Measurements from ENCODE around the gene SEMG2. TPM values are rescaled to one million over a fixed set of nuclear protein-coding genes. Genes with fewer than 3 reads are reported as not detected.

SEMG2 gene
- total and polyA plus RNA-seq, 2 of the 13 experiments (the other 11 are each of a cell fraction or from before 2014, with no cell fraction given) = not detected

DNA sequence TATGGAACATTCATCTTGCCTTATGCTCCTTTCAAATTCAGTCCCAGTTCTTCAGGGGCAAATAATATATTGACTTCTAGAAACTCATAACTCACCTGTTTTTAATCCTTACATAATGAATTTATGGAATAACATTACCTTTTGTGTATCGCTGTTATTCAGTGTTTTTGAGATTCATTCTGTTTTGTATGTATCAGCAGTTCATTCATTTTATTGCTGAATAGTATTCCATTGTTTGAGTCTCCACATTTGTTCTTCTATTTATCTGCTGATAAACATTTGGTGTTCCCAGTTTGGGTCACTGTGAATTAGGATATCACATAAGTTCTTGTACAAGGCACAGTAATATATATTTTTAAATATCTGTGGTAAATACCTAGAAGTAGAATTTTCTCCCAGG, 5.1 kb downstream of the SEMG2 start:
- Histone ChIP-seq H3K4me3 (replicated peaks in 1 of 3; ENCODE audit: insufficient read depth in 1 of 3, low read depth in 2 of 3, low read length in 3 of 3) (no peak overlapping the region), H2AFZ (ENCODE audit: low read length) (no peak overlapping the region), H3K4me1 (ENCODE audit: insufficient read depth, low read length) (no peaks in the 10 kb centered on the region), H4K20me1 (ENCODE audit: insufficient read depth, low read length) (no peaks in the 10 kb centered on the region), H3K27me3 (ENCODE audit: control insufficient read depth in 1 of 2, insufficient read depth in 2 of 2, low read length in 2 of 2) (peaks cover 2 to 10% of the 10 kb centered on the region in 2 experiments; a peak in 4 of 5 replicates), H3K9me3 (ENCODE audit: low read length) (no peaks in the 10 kb centered on the region), H3K4me2 (ENCODE audit: low read depth, low read length) (no peak overlapping the region), H3K36me3 (replicated peaks in 1 of 2; ENCODE audit: control insufficient read depth in 1 of 2, insufficient read depth in 2 of 2, low read length in 2 of 2) (no peaks in the 10 kb centered on the region), H3K27ac (ENCODE audit: extremely low read length, insufficient read depth, low read length) (no peak overlapping the region), H3K79me2 (ENCODE audit: insufficient read depth, low read length) (no peaks in the 10 kb centered on the region), H3K9ac (ENCODE audit: insufficient read depth, low read depth, low read length) (no peak overlapping the region)
- no TSS peak for BruUV-seq (replicated peaks)
- intact Hi-C loops (cut with micrococcal nuclease; ENCODE audit: unreplicated experiment) = no loop called here
- no peak for ATAC-seq
- 0% methylated on average over 1 of the region's 1 CpG for WGBS (ENCODE audit: low lambda C conversion rate)
- TF ChIP-seq MAFK (conservative IDR thresholded peaks at IDR 0.05 in 1 of 2, IDR thresholded peaks at IDR 0.05 in 1 of 2; ENCODE audit: low read length in 2 of 2) = peak in 1 of 2 experiments; percentile 69; a peak in 2 of 4 replicates
- TF ChIP-seq, protein P1, sequence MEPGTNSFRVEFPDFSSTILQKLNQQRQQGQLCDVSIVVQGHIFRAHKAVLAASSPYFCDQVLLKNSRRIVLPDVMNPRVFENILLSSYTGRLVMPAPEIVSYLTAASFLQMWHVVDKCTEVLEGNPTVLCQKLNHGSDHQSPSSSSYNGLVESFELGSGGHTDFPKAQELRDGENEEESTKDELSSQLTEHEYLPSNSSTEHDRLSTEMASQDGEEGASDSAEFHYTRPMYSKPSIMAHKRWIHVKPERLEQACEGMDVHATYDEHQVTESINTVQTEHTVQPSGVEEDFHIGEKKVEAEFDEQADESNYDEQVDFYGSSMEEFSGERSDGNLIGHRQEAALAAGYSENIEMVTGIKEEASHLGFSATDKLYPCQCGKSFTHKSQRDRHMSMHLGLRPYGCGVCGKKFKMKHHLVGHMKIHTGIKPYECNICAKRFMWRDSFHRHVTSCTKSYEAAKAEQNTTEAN (CRISPR knock-in tag; conservative IDR thresholded peaks at IDR 0.05) = no peak
- TF ChIP-seq ZC3H13 (CRISPR knock-in tag; IDR thresholded peaks at IDR 0.05) = no peak
- peak; percentile 55; the same call in 1 of the 2 replicates for TF ChIP-seq MAFF (IDR thresholded peaks at IDR 0.05; ENCODE audit: low read depth, low read length)
- ChIA-PET POLR2A (no interaction called here), CTCF (ENCODE audit: low intra/inter-chr PET ratio, low total read pairs) (no interaction called here)
- DNase-seq (ENCODE audit: low spot score) = no peak
- in situ Hi-C loops (cut with HindIII; ENCODE audit: extremely low pct_ligation_motif_present, low pct_unique_long_range_greater_than_20kb) = no loop called here
- FAIRE-seq = no peak

- DNase-seq (ENCODE audit: low spot score) (peak; percentile 26), ATAC-seq (peak; percentile 68), FAIRE-seq (no peak)
- Histone ChIP-seq H3K27ac (ENCODE audit: extremely low read length, insufficient read depth, low read length) (no peak overlapping the region), H3K9me3 (ENCODE audit: low read length) (no peaks in the 10 kb centered on the region), H3K9ac (ENCODE audit: insufficient read depth, low read depth, low read length) (no peak overlapping the region), H3K4me1 (ENCODE audit: insufficient read depth, low read length) (no peaks in the 10 kb centered on the region), H3K4me3 (replicated peaks in 1 of 3; ENCODE audit: insufficient read depth in 1 of 3, low read depth in 2 of 3, low read length in 3 of 3) (peak overlapping the region in 1 of 3 experiments; percentile 6; a peak in 1 of 6 replicates), H3K79me2 (ENCODE audit: insufficient read depth, low read length) (no peaks in the 10 kb centered on the region), H2AFZ (ENCODE audit: low read length) (no peak overlapping the region), H3K4me2 (ENCODE audit: low read depth, low read length) (peak overlapping the region; percentile 6), H3K27me3 (ENCODE audit: control insufficient read depth in 1 of 2, insufficient read depth in 2 of 2, low read length in 2 of 2) (peaks cover 2 to 12% of the 10 kb centered on the region in 2 experiments; a peak in 4 of 5 replicates), H3K36me3 (replicated peaks in 1 of 2; ENCODE audit: control insufficient read depth in 1 of 2, insufficient read depth in 2 of 2, low read length in 2 of 2) (no peaks in the 10 kb centered on the region), H4K20me1 (ENCODE audit: insufficient read depth, low read length) (no peaks in the 10 kb centered on the region)
- in situ Hi-C loops (cut with HindIII; ENCODE audit: extremely low pct_ligation_motif_present, low pct_unique_long_range_greater_than_20kb) = no loop called here
- POLR2A ChIA-PET = no interaction called here
- BruUV-seq (replicated peaks) = no TSS peak
- 45% methylated on average over 18 of the region's 18 CpGs for WGBS (ENCODE audit: low lambda C conversion rate)
- CTCF ChIA-PET (ENCODE audit: low intra/inter-chr PET ratio, low total read pairs) = interaction anchor here (1.1 kb wide), 1 partner anchor 60 kb away, joined by 3 read pairs; no protein-coding TSS in a partner anchor
- intact Hi-C loops (cut with micrococcal nuclease; ENCODE audit: unreplicated experiment) = no loop called here
- TF ChIP-seq GABPA (IDR thresholded peaks at IDR 0.05; ENCODE audit: low read depth, low read length) = peak; percentile 51
- peak; percentile 87 for TF ChIP-seq GABPA (CRISPR knock-in tag; IDR thresholded peaks at IDR 0.05; ENCODE audit: low read depth)
- TF ChIP-seq ZNF572 (CRISPR knock-in tag; IDR thresholded peaks at IDR 0.05) = 0 out of 2 replicates have a peak, but pooled peaks have one; percentile 56
- 0 out of 2 replicates have a peak, but pooled peaks have one; percentile 25 for TF ChIP-seq ZFP90 (CRISPR knock-in tag; IDR thresholded peaks at IDR 0.05; ENCODE audit: borderline replicate concordance)
- TF ChIP-seq RAD21 (CRISPR knock-in tag; IDR thresholded peaks at IDR 0.05) = 0 out of 2 replicates have a peak, but pooled peaks have one; percentile 35
- no peak for TF ChIP-seq SMAD3 (CRISPR knock-in tag; IDR thresholded peaks at IDR 0.05)
- peak; percentile 34; the same call in 1 of the 2 replicates for TF ChIP-seq NR2F6 (IDR thresholded peaks at IDR 0.05)
- no peak for TF ChIP-seq NR2F6 (CRISPR knock-in tag; IDR thresholded peaks at IDR 0.05)
- no peak for TF ChIP-seq AFF4 (CRISPR knock-in tag; IDR thresholded peaks at IDR 0.05)
Observed at GRCh38 chr20:45229264-45230056, 8.3 kb downstream of the SEMG2 start.
